SK-N-SH (cell line): ENCODE measurements around the gene WBP1L. TPM values are rescaled to one million over a fixed set of nuclear protein-coding genes. Genes with fewer than 3 reads are reported as not detected.
A peak's percentile ranks its signal among the peaks of the same experiment; 100 is the strongest.

ENCODE experiments used
- CTCF ChIA-PET: fragments of 300-600, 350-600 bp; formaldehyde crosslinking; extraction: SDS; loops from one replicate; lab custom pipeline; 2021; lab: Yijun Ruan, JAX
- POLR2A ChIA-PET: fragments of 350-600 bp; sonication (Branson Sonifier 250); formaldehyde crosslinking; extraction: SDS; loops from one replicate; lab custom pipeline; 2020; ENCODE audit warnings: antibody characterized with exemption, inconsistent platforms; lab: Yijun Ruan, JAX
- DNase-seq: peaks from one replicate; pipeline ENCODE4 v3.0.0; 2012
- H2AFZ ChIP-seq: fragments of 200-600 bp; sonication (generic); 2 replicates; pipeline ENCODE4 v1.8.1; 2016; ENCODE audit warnings: antibody characterized with exemption, mild to moderate bottlenecking, low read depth
- H3F3A ChIP-seq: fragments of 200-600 bp; sonication (generic); replicated peaks from 2 replicates; pipeline ENCODE3; 2016; ENCODE audit warnings: antibody characterized with exemption, mild to moderate bottlenecking; ENCODE audit not compliant: insufficient read depth
- H3K27ac ChIP-seq, 2 experiments: fragments of 200-500 bp in 1 of 2; fragments of 200-600 bp in 1 of 2; sonication (Bioruptor generic) in 1 of 2; sonication (generic), shearing (Covaris generic) in 1 of 2; 2 replicates each; pipeline versions ENCODE4 v1.5.1 to v1.6.1; 2014 to 2016; ENCODE audit warnings: low read depth in 2 of 2, inconsistent platforms in 1 of 2, low read length in 1 of 2, mild to moderate bottlenecking in 1 of 2, mixed read lengths in 1 of 2
- H3K27me3 ChIP-seq: fragments of 200-600 bp; sonication (generic), shearing (Covaris generic); 2 replicates; pipeline ENCODE4 v1.6.1; 2016; ENCODE audit warnings: mixed run types; ENCODE audit not compliant: insufficient read depth
- H3K36me3 ChIP-seq, 2 experiments: fragments of 200-500 bp in 1 of 2; fragments of 200-600 bp in 1 of 2; sonication (Bioruptor generic) in 1 of 2; sonication (generic) in 1 of 2; replicated peaks in 1 of 2; 2 replicates each; pipeline versions ENCODE3 to v1.5.1; 2014 to 2016; ENCODE audit warnings: low read length in 1 of 2, mild to moderate bottlenecking in 1 of 2; ENCODE audit not compliant: insufficient read depth in 2 of 2, control insufficient read depth in 1 of 2
- H3K4me1 ChIP-seq, 2 experiments: fragments of 200-500 bp in 1 of 2; fragments of 200-600 bp in 1 of 2; sonication (Bioruptor generic) in 1 of 2; sonication (generic), shearing (Covaris generic) in 1 of 2; 2 replicates each; pipeline versions ENCODE4 v1.5.1 to v1.6.1; 2014 to 2016; ENCODE audit warnings: low read depth in 1 of 2, low read length in 1 of 2, mixed run types in 1 of 2; ENCODE audit not compliant: insufficient read depth in 2 of 2, control insufficient read depth in 1 of 2
- H3K4me2 ChIP-seq: fragments of 200-600 bp; sonication (generic), shearing (Covaris generic); 2 replicates; pipeline ENCODE4 v1.6.1; 2017; ENCODE audit warnings: mixed run types
- H3K4me3 ChIP-seq, 2 experiments: fragments of 200-500 bp in 1 of 2; fragments of 200-600 bp in 1 of 2; sonication (Bioruptor generic) in 1 of 2; sonication (generic), shearing (Covaris generic) in 1 of 2; 2 replicates each; pipeline versions ENCODE4 v1.5.1 to v1.8.1; 2014 to 2016; ENCODE audit warnings: low read depth in 2 of 2, inconsistent platforms in 1 of 2, low read length in 1 of 2, mild to moderate bottlenecking in 1 of 2, mixed read lengths in 1 of 2, moderate library complexity in 1 of 2
- H3K79me2 ChIP-seq: fragments of 200-600 bp; sonication (generic); 2 replicates; pipeline ENCODE4 v1.8.1; 2017; ENCODE audit warnings: mild to moderate bottlenecking; ENCODE audit not compliant: insufficient read depth
- H3K9ac ChIP-seq: fragments of 200-600 bp; sonication (generic); 2 replicates; pipeline ENCODE4 v1.6.1; 2017; ENCODE audit warnings: mixed run types
- H3K9me2 ChIP-seq: fragments of 200-600 bp; sonication (generic); 2 replicates; pipeline ENCODE4 v1.6.1; 2017; ENCODE audit warnings: mixed run types
- H3K9me3 ChIP-seq: fragments of 200-600 bp; sonication (generic); 2 replicates; pipeline ENCODE4 v1.6.1; 2017; ENCODE audit warnings: mixed run types, mild to moderate bottlenecking, moderate library complexity
- H4K20me1 ChIP-seq: fragments of 200-600 bp; sonication (generic); 2 replicates; pipeline ENCODE4 v1.6.1; 2017; ENCODE audit warnings: mild to moderate bottlenecking, mixed run types; ENCODE audit not compliant: insufficient read depth
- EP300 ChIP-seq, 2 experiments: IDR thresholded peaks; 2 replicates each; pipeline versions ENCODE4 v1.4.0 to v1.6.1; 2012; ENCODE audit warnings: borderline replicate concordance in 1 of 2, low read depth in 1 of 2, low read length in 1 of 2
- FOXM1 ChIP-seq: IDR thresholded peaks from 2 replicates; pipeline ENCODE4 v1.4.0; 2012; ENCODE audit warnings: low read depth, mild to moderate bottlenecking
- IRF3 ChIP-seq: fragments of 150-350 bp; IDR thresholded peaks from 2 replicates; pipeline ENCODE4 v1.6.1; 2016; ENCODE audit warnings: mild to moderate bottlenecking, low read depth, low read length
- MXI1 ChIP-seq: IDR thresholded peaks from 2 replicates; pipeline ENCODE4 v1.6.1; 2012; ENCODE audit warnings: mild to moderate bottlenecking, low read depth, low read length, improper control_type of control experiment
- REST ChIP-seq: IDR thresholded peaks from 2 replicates; pipeline ENCODE4 v1.6.1; 2012; ENCODE audit warnings: mild to moderate bottlenecking, low read depth, low read length, moderate library complexity
- RFX5 ChIP-seq: IDR thresholded peaks from 2 replicates; pipeline ENCODE4 v1.6.1; 2012; ENCODE audit warnings: mild to moderate bottlenecking, improper control_type of control experiment, low read length
- RXRA ChIP-seq: IDR thresholded peaks from 2 replicates; pipeline ENCODE4 v1.4.0; 2012; ENCODE audit warnings: low read depth, mild to moderate bottlenecking, borderline replicate concordance
- SMC3 ChIP-seq: IDR thresholded peaks from 2 replicates; pipeline ENCODE4 v1.6.1; 2012; ENCODE audit warnings: low read depth, low read length, improper control_type of control experiment
- TAF1 ChIP-seq: IDR thresholded peaks from 2 replicates; pipeline ENCODE4 v1.6.1; 2012; ENCODE audit warnings: low read depth, mild to moderate bottlenecking, low read length, moderate library complexity, borderline replicate concordance
- ZBTB33 ChIP-seq: IDR thresholded peaks from 2 replicates; pipeline ENCODE4 v1.4.0; 2012; ENCODE audit warnings: low read depth, borderline replicate concordance
- WGBS: methylation state at CpG from one replicate; pipeline ENCODE4 v1.1.6; 2017; ENCODE audit warnings: low lambda C conversion rate; 5-methylcytosine and 5-hydroxymethylcytosine counted together
- polyA plus RNA-seq, 3 experiments: library from polyadenylated mRNA; depleted of rRNA; stranded (reverse); fragments of >200 nt; gene quantifications; 2 replicates each; pipeline ENCODE4 v1.2.3, GENCODE V29; 2012

WBP1L gene
- polyA plus RNA-seq, 1 of the 3 experiments (the other 2 are of a cell fraction): 22.8 TPM

- POLR2A ChIA-PET: no interaction called here
- peaks cover 38% of the 10 kb centered on the region for H3K79me2 ChIP-seq
- peaks cover 6% of the 10 kb centered on the region; the same call in 1 of the 2 replicates for H4K20me1 ChIP-seq
Observed at GRCh38 chr10:102770108-102770482, 26.3 kb downstream of the WBP1L start.

More at GRCh38 chr10:102770108-102770482, 26.3 kb downstream of the WBP1L start:
- no peak overlapping the region for H3K4me2 ChIP-seq
- H3F3A ChIP-seq: peaks cover 12% of the 10 kb centered on the region
- H3K27me3 ChIP-seq: no peaks in the 10 kb centered on the region
- H3K36me3 ChIP-seq: no peaks in the 10 kb centered on the region
- peak overlapping the region in 1 of 2 experiments; percentile 54; a peak in 3 of 4 replicates for H3K27ac ChIP-seq
- no peak overlapping the region for H2AFZ ChIP-seq
- no peak overlapping the region for H3K9ac ChIP-seq
- H3K4me1 ChIP-seq: peaks cover 18 to 24% of the 10 kb centered on the region in 2 experiments; a peak in 3 of 4 replicates
- no peak for DNase-seq
- 80% methylated on average over 3 of the region's 3 CpGs for WGBS
- no peak overlapping the region for H3K4me3 ChIP-seq
- CTCF ChIA-PET: interaction anchor here (1.0 to 1.8 kb wide), 2 partner anchors 17 to 22 kb away, joined by 3 to 7 read pairs; no protein-coding TSS in a partner anchor
- no peaks in the 10 kb centered on the region for H3K9me3 ChIP-seq
- no peaks in the 10 kb centered on the region for H3K9me2 ChIP-seq
- TF ChIP-seq REST (no peak), IRF3 (no peak), EP300 (IDR thresholded peaks at IDR 0.05; ENCODE audit: borderline replicate concordance in 1 of 2, low read depth in 1 of 2, low read length in 1 of 2) (no peak), RXRA (no peak), ZBTB33 (no peak), FOXM1 (no peak), SMC3 (no peak), RFX5 (no peak), MXI1 (no peak), TAF1 (no peak)
